HepG2 (cell line): ENCODE measurements around the gene NAT9. TPM values are rescaled to one million over a fixed set of nuclear protein-coding genes. Genes with fewer than 3 reads are reported as not detected.

Experiments
- JUNB ChIP-seq: sonication (generic); formaldehyde crosslinking; IDR thresholded peaks from 2 replicates; pipeline ENCODE4 v1.8.0; 2022; ENCODE audit warnings: missing genetic modification reagents, mild to moderate bottlenecking, borderline replicate concordance
- KLF16 ChIP-seq, 2 experiments: sonication (generic) in 1 of 2; formaldehyde crosslinking in 1 of 2; IDR thresholded peaks; 2 replicates each; pipeline versions ENCODE4 v1.6.1 to v1.8.0; 2016 to 2023; ENCODE audit warnings: missing genetic modification reagents in 2 of 2, missing compliant biosample characterization in 1 of 2
- MEIS1 ChIP-seq: sonication (generic); formaldehyde crosslinking; IDR thresholded peaks from 2 replicates; pipeline ENCODE4 v1.9.0; 2021; ENCODE audit warnings: mild to moderate bottlenecking, missing genetic modification reagents, moderate library complexity, borderline replicate concordance
- MZF1 ChIP-seq: sonication (generic); formaldehyde crosslinking; IDR thresholded peaks from 2 replicates; pipeline ENCODE4 v1.8.1; 2023; ENCODE audit warnings: mild to moderate bottlenecking, missing genetic modification reagents, borderline replicate concordance
- NFIC ChIP-seq: IDR thresholded peaks from 2 replicates; pipeline ENCODE4 v1.6.1; 2012; ENCODE audit warnings: mild to moderate bottlenecking, low read length, inconsistent platforms
- RBAK ChIP-seq: sonication (generic); formaldehyde crosslinking; IDR thresholded peaks from 2 replicates; pipeline ENCODE4 v1.5.1; 2020; ENCODE audit warnings: mild to moderate bottlenecking, missing genetic modification reagents
- SUZ12 ChIP-seq: fragments of 150-350 bp; IDR thresholded peaks from 2 replicates; pipeline ENCODE4 v1.6.1; 2014; ENCODE audit warnings: low read depth, low read length
- TMF1 ChIP-seq: sonication (generic); formaldehyde crosslinking; IDR thresholded peaks from 2 replicates; pipeline ENCODE4 v1.8.1; 2022; ENCODE audit warnings: low read depth, missing genetic modification reagents
- ZBTB3 ChIP-seq: sonication (generic); formaldehyde crosslinking; IDR thresholded peaks from 2 replicates; pipeline ENCODE4 v1.4.0; 2020; ENCODE audit warnings: low read depth, mild to moderate bottlenecking, moderate library complexity, missing genetic modification reagents, borderline replicate concordance
- ZBTB8A ChIP-seq: sonication (generic); formaldehyde crosslinking; IDR thresholded peaks from 2 replicates; pipeline ENCODE4 v1.4.0; 2020; ENCODE audit warnings: mild to moderate bottlenecking, low read depth, missing genetic modification reagents, borderline replicate concordance
- ZFP1 ChIP-seq: IDR thresholded peaks from 2 replicates; pipeline ENCODE4 v1.6.1; 2016
- ZNF432 ChIP-seq: sonication (generic); formaldehyde crosslinking; IDR thresholded peaks from 2 replicates; pipeline ENCODE4 v1.5.0; 2020; ENCODE audit warnings: missing genetic modification reagents, mild to moderate bottlenecking, borderline replicate concordance
- ZNF629 ChIP-seq: sonication (generic); formaldehyde crosslinking; conservative IDR thresholded peaks from 2 replicates; pipeline ENCODE4 v1.5.0; 2020; ENCODE audit warnings: missing genetic modification reagents
- ZNF746 ChIP-seq: sonication (generic); formaldehyde crosslinking; IDR thresholded peaks from 2 replicates; pipeline ENCODE4 v1.8.0; 2022; ENCODE audit warnings: mild to moderate bottlenecking, missing genetic modification reagents
- ZNF878 ChIP-seq: sonication (generic); formaldehyde crosslinking; IDR thresholded peaks from 2 replicates; pipeline ENCODE4 v1.8.1; 2023; ENCODE audit warnings: mild to moderate bottlenecking, missing genetic modification reagents, moderate library complexity
- polyA plus RNA-seq, 8 experiments: library from polyadenylated mRNA; depleted of rRNA in 3 of 8; stranded (reverse) in 7 of 8; unstranded in 1 of 8; fragments of >200 nt; fragmentation: Illumina TruSeq in 4 of 8; extraction: Trizol in 4 of 8; gene quantifications; 2 replicates each; pipeline versions ENCODE4 v1.2.1 to v1.2.3, GENCODE V29; 2011 to 2016; ENCODE audit warnings: low read depth in 4 of 8, missing spikeins in 1 of 8, mixed read lengths in 1 of 8; ENCODE audit not compliant: insufficient read depth in 1 of 8
- total RNA-seq, 5 experiments: library from RNA; depleted of rRNA; stranded (reverse); fragments of >200 nt; fragmentation: Illumina TruSeq; extraction: Trizol; gene quantifications; 2 replicates each; pipeline ENCODE4 v1.2.3, GENCODE V29; 2016; ENCODE audit warnings: low read depth in 1 of 5
- TF ChIP-seq, protein P1 (sequence below): sonication (generic); formaldehyde crosslinking; conservative IDR thresholded peaks from 2 replicates; pipeline ENCODE4 v1.8.0; 2022; ENCODE audit warnings: mild to moderate bottlenecking, moderate library complexity, missing genetic modification reagents
- TF ChIP-seq, protein P2 (sequence below): sonication (generic); formaldehyde crosslinking; IDR thresholded peaks from 2 replicates; pipeline ENCODE4 v1.4.0; 2020; ENCODE audit warnings: mild to moderate bottlenecking, missing genetic modification reagents
- TF ChIP-seq, protein P3 (sequence below): sonication (generic); formaldehyde crosslinking; IDR thresholded peaks from 2 replicates; pipeline ENCODE4 v1.5.0; 2020; ENCODE audit warnings: missing genetic modification reagents
- TF ChIP-seq, protein P4 (sequence below): sonication (generic); formaldehyde crosslinking; IDR thresholded peaks from 2 replicates; pipeline ENCODE4 v1.5.1; 2020; ENCODE audit warnings: mild to moderate bottlenecking, missing genetic modification reagents, borderline replicate concordance

Gene NAT9
- total and polyA plus RNA-seq, 2 of the 13 experiments (the other 11 are each of a cell fraction or from before 2014, with no cell fraction given), result 39.7 to 44.2 TPM

DNA sequence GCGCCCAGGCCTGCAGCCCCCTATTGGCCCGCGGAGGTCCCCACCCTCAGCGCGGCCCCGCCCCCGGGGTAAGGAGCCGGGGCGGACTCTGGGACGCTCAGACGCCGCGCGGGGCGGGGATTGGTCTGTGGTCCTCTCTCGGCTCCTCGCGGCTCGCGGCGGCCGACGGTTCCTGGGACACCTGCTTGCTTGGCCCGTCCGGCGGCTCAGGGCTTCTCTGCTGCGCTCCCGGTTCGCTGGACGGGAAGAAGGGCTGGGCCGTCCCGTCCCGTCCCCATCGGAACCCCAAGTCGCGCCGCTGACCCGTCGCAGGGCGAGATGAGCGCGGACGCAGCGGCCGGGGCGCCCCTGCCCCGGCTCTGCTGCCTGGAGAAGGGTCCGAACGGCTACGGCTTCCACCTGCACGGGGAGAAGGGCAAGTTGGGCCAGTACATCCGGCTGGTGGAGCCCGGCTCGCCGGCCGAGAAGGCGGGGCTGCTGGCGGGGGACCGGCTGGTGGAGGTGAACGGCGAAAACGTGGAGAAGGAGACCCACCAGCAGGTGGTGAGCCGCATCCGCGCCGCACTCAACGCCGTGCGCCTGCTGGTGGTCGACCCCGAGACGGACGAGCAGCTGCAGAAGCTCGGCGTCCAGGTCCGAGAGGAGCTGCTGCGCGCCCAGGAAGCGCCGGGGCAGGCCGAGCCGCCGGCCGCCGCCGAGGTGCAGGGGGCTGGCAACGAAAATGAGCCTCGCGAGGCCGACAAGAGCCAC lies 27.4 kb downstream of the NAT9 start, which contains the start of gene NHERF1 (continued):
- TF ChIP-seq ZBTB3 (CRISPR knock-in tag) (0 out of 2 replicates have a peak, but pooled peaks have one; percentile 38), ZBTB8A (CRISPR knock-in tag) (0 out of 2 replicates have a peak, but pooled peaks have one; percentile 27), RBAK (CRISPR knock-in tag) (no peak), ZFP1 (peak; percentile 73; the same call in 1 of the 2 replicates), MZF1 (CRISPR knock-in tag) (no peak), ZNF746 (peak; percentile 71; the same call in 1 of the 2 replicates), KLF16 (CRISPR knock-in tag; IDR thresholded peaks at IDR 0.05) (peak in 1 of 2 experiments; percentile 98; a peak in 2 of 4 replicates), SUZ12 (no peak), NFIC (no peak; the same call in 1 of the 2 replicates), ZNF432 (CRISPR knock-in tag) (no peak), JUNB (CRISPR knock-in tag) (no peak), ZNF629 (CRISPR knock-in tag) (peak; percentile 59), TMF1 (peak; percentile 75; the same call in 1 of the 2 replicates), MEIS1 (CRISPR knock-in tag) (no peak; the same call in 1 of the 2 replicates), ZNF878 (CRISPR knock-in tag) (peak; percentile 85)
- TF ChIP-seq, protein P1, sequence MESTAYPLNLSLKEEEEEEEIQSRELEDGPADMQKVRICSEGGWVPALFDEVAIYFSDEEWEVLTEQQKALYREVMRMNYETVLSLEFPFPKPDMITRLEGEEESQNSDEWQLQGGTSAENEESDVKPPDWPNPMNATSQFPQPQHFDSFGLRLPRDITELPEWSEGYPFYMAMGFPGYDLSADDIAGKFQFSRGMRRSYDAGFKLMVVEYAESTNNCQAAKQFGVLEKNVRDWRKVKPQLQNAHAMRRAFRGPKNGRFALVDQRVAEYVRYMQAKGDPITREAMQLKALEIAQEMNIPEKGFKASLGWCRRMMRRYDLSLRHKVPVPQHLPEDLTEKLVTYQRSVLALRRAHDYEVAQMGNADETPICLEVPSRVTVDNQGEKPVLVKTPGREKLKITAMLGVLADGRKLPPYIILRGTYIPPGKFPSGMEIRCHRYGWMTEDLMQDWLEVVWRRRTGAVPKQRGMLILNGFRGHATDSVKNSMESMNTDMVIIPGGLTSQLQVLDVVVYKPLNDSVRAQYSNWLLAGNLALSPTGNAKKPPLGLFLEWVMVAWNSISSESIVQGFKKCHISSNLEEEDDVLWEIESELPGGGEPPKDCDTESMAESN (CRISPR knock-in tag), result peak; percentile 66
- TF ChIP-seq, protein P2, sequence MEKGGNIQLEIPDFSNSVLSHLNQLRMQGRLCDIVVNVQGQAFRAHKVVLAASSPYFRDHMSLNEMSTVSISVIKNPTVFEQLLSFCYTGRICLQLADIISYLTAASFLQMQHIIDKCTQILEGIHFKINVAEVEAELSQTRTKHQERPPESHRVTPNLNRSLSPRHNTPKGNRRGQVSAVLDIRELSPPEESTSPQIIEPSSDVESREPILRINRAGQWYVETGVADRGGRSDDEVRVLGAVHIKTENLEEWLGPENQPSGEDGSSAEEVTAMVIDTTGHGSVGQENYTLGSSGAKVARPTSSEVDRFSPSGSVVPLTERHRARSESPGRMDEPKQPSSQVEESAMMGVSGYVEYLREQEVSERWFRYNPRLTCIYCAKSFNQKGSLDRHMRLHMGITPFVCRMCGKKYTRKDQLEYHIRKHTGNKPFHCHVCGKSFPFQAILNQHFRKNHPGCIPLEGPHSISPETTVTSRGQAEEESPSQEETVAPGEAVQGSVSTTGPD (CRISPR knock-in tag), result no peak
- TF ChIP-seq, protein P3, sequence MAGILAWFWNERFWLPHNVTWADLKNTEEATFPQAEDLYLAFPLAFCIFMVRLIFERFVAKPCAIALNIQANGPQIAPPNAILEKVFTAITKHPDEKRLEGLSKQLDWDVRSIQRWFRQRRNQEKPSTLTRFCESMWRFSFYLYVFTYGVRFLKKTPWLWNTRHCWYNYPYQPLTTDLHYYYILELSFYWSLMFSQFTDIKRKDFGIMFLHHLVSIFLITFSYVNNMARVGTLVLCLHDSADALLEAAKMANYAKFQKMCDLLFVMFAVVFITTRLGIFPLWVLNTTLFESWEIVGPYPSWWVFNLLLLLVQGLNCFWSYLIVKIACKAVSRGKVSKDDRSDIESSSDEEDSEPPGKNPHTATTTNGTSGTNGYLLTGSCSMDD (CRISPR knock-in tag), result peak; percentile 56; the same call in 1 of the 2 replicates
- TF ChIP-seq, protein P4, sequence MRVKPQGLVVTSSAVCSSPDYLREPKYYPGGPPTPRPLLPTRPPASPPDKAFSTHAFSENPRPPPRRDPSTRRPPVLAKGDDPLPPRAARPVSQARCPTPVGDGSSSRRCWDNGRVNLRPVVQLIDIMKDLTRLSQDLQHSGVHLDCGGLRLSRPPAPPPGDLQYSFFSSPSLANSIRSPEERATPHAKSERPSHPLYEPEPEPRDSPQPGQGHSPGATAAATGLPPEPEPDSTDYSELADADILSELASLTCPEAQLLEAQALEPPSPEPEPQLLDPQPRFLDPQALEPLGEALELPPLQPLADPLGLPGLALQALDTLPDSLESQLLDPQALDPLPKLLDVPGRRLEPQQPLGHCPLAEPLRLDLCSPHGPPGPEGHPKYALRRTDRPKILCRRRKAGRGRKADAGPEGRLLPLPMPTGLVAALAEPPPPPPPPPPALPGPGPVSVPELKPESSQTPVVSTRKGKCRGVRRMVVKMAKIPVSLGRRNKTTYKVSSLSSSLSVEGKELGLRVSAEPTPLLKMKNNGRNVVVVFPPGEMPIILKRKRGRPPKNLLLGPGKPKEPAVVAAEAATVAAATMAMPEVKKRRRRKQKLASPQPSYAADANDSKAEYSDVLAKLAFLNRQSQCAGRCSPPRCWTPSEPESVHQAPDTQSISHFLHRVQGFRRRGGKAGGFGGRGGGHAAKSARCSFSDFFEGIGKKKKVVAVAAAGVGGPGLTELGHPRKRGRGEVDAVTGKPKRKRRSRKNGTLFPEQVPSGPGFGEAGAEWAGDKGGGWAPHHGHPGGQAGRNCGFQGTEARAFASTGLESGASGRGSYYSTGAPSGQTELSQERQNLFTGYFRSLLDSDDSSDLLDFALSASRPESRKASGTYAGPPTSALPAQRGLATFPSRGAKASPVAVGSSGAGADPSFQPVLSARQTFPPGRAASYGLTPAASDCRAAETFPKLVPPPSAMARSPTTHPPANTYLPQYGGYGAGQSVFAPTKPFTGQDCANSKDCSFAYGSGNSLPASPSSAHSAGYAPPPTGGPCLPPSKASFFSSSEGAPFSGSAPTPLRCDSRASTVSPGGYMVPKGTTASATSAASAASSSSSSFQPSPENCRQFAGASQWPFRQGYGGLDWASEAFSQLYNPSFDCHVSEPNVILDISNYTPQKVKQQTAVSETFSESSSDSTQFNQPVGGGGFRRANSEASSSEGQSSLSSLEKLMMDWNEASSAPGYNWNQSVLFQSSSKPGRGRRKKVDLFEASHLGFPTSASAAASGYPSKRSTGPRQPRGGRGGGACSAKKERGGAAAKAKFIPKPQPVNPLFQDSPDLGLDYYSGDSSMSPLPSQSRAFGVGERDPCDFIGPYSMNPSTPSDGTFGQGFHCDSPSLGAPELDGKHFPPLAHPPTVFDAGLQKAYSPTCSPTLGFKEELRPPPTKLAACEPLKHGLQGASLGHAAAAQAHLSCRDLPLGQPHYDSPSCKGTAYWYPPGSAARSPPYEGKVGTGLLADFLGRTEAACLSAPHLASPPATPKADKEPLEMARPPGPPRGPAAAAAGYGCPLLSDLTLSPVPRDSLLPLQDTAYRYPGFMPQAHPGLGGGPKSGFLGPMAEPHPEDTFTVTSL (CRISPR knock-in tag), result peak; percentile 42
